Neural crest cell (in vitro differentiated cells): ENCODE measurements around the gene RSPH1. TPM values are rescaled to one million over a fixed set of nuclear protein-coding genes. Genes with fewer than 3 reads are reported as not detected.

Experiments used
- DNase-seq: peaks from one replicate; pipeline ENCODE4 v3.0.0; 2021; ENCODE audit warnings: low read depth, mixed read lengths, low spot score
- H3K27ac Mint-ChIP-seq: one replicate; pipeline ENCODE4 v1.8.0; 2021; ENCODE audit warnings: mild to moderate bottlenecking, mixed read lengths; ENCODE audit not compliant: unreplicated experiment
- H3K27me3 Mint-ChIP-seq: 2 replicates; pipeline ENCODE4 v1.8.0; 2021; ENCODE audit warnings: low read depth, mild to moderate bottlenecking, mixed read lengths
- H3K36me3 Mint-ChIP-seq: 2 replicates; pipeline ENCODE4 v1.8.0; 2021; ENCODE audit warnings: low read depth, mild to moderate bottlenecking, mixed read lengths
- H3K4me1 Mint-ChIP-seq: 2 replicates; pipeline ENCODE4 v1.8.0; 2021; ENCODE audit warnings: mixed read lengths
- H3K4me3 Mint-ChIP-seq: one replicate; pipeline ENCODE4 v1.8.0; 2021; ENCODE audit warnings: mild to moderate bottlenecking, mixed read lengths
- H3K9me3 Mint-ChIP-seq: 2 replicates; pipeline ENCODE4 v1.8.0; 2021; ENCODE audit warnings: mixed read lengths
- CTCF ChIP-seq: fragments of 200-600 bp; sonication (generic); conservative IDR thresholded peaks from 2 replicates; pipeline ENCODE4 v1.5.0; 2021; ENCODE audit warnings: antibody characterized with exemption, mild to moderate bottlenecking
- total RNA-seq: library from RNA; stranded (reverse); gene quantifications from 2 replicates; pipeline ENCODE4 v1.2.1, GENCODE V29; 2021

RSPH1 gene
- total RNA-seq, 1 donor from 2014 or later: 0.65 TPM

GRCh38 chr21:42453224-42453985, 42.6 kb downstream of the RSPH1 start:
- no peaks in the 10 kb centered on the region for H3K9me3 Mint-ChIP-seq
- H3K4me3 Mint-ChIP-seq: no peak overlapping the region
- no peak for DNase-seq
- TF ChIP-seq CTCF: no peak
- H3K36me3 Mint-ChIP-seq: no peaks in the 10 kb centered on the region
- H3K4me1 Mint-ChIP-seq: peaks cover 30% of the 10 kb centered on the region
- no peaks in the 10 kb centered on the region for H3K27me3 Mint-ChIP-seq
- no peak overlapping the region for H3K27ac Mint-ChIP-seq

- Mint-ChIP-seq H3K9me3 (no peaks in the 10 kb centered on the region), H3K4me1 (peaks cover 30% of the 10 kb centered on the region), H3K4me3 (no peak overlapping the region), H3K36me3 (no peaks in the 10 kb centered on the region), H3K27me3 (no peaks in the 10 kb centered on the region), H3K27ac (no peak overlapping the region)
- no peak for TF ChIP-seq CTCF
- no peak for DNase-seq
Observed at GRCh38 chr21:42452401-42453223, 43.4 kb downstream of the RSPH1 start.

- no peak for TF ChIP-seq CTCF
- Mint-ChIP-seq H3K9me3 (no peaks in the 10 kb centered on the region), H3K27ac (no peak overlapping the region), H3K27me3 (no peaks in the 10 kb centered on the region), H3K4me1 (peaks cover 30% of the 10 kb centered on the region), H3K36me3 (no peaks in the 10 kb centered on the region), H3K4me3 (no peak overlapping the region)
- no peak for DNase-seq
Observed at GRCh38 chr21:42451941-42452340, 44.1 kb downstream of the RSPH1 start.

- Mint-ChIP-seq H3K4me1 (peaks cover 16% of the 10 kb centered on the region), H3K4me3 (no peak overlapping the region), H3K9me3 (no peaks in the 10 kb centered on the region), H3K27me3 (no peaks in the 10 kb centered on the region), H3K27ac (no peak overlapping the region), H3K36me3 (no peaks in the 10 kb centered on the region)
- no peak for TF ChIP-seq CTCF
- DNase-seq: no peak
Observed at GRCh38 chr21:42448686-42449085, 47.3 kb downstream of the RSPH1 start.

- Mint-ChIP-seq H3K36me3 (no peaks in the 10 kb centered on the region), H3K27ac (no peak overlapping the region), H3K4me3 (no peak overlapping the region), H3K9me3 (no peaks in the 10 kb centered on the region), H3K4me1 (peaks cover 7% of the 10 kb centered on the region), H3K27me3 (no peaks in the 10 kb centered on the region)
- no peak for DNase-seq
- no peak for TF ChIP-seq CTCF
Observed at GRCh38 chr21:42447732-42448131, 48.3 kb downstream of the RSPH1 start.
